HG02943 (cell line): ENCODE measurements around the gene ZNF44.
"Not testable (repeated sequence)": the region's sequence is repeated elsewhere in the genome, so short reads cannot be mapped to it uniquely, and the experiment has no call there.

Source experiments
- ATAC-seq: cut with Tn5 transposase; IDR thresholded peaks from one replicate; pipeline ENCODE4 v1.9.1; 2021; ENCODE audit warnings: mild to moderate bottlenecking, low read depth, moderate library complexity; ENCODE audit not compliant: unreplicated experiment

Gene ZNF44

GRCh38 chr19:12294249-12295158 lies at the start of gene ZNF44:
TSS of gene ZNF44 (minus strand) at chr19:12294883. CDS start at chr19:12294694, 189 bp downstream.
- ATAC-seq, result peak; percentile 93

GRCh38 chr19:12333162-12334159 lies 38.8 kb upstream of the ZNF44 start, which contains the start of gene ZNF563:
TSS of gene ZNF563 (minus strand) at chr19:12333633. CDS start at chr19:12333482, 151 bp downstream.
- peak; percentile 89 for ATAC-seq

GRCh38 chr19:12331211-12331941 lies 36.7 kb upstream of the ZNF44 start:
- no peak for ATAC-seq

GRCh38 chr19:12330340-12330739 lies 35.7 kb upstream of the ZNF44 start:
- ATAC-seq, result no peak

- ATAC-seq, result no peak
Observed at GRCh38 chr19:12325690-12326089, 31.0 kb upstream of the ZNF44 start.

- no peak for ATAC-seq
Observed at GRCh38 chr19:12318782-12319413, 24.2 kb upstream of the ZNF44 start.

GRCh38 chr19:12314553-12314952 lies 19.9 kb upstream of the ZNF44 start:
- ATAC-seq, result no peak

- ATAC-seq, result not testable (repeated sequence)
Observed at GRCh38 chr19:12308891-12309290, 14.2 kb upstream of the ZNF44 start.

GRCh38 chr19:12295191-12295590 lies 508 bp upstream of the ZNF44 start:
- no peak for ATAC-seq

GRCh38 chr19:12293777-12294248 lies 870 bp downstream of the ZNF44 start:
- peak; percentile 55 for ATAC-seq

- no peak for ATAC-seq
Observed at GRCh38 chr19:12289790-12290065, 5.0 kb downstream of the ZNF44 start.

- ATAC-seq, result no peak
Observed at GRCh38 chr19:12287958-12288500, 6.7 kb downstream of the ZNF44 start.

- ATAC-seq, result no peak
Observed at GRCh38 chr19:12284631-12285030, 10.1 kb downstream of the ZNF44 start.

- no peak for ATAC-seq
Observed at GRCh38 chr19:12284226-12284625, 10.5 kb downstream of the ZNF44 start.

GRCh38 chr19:12278713-12279112 lies 16.0 kb downstream of the ZNF44 start:
- ATAC-seq, result no peak

GRCh38 chr19:12272980-12273901 lies 21.4 kb downstream of the ZNF44 start:
- ATAC-seq, result no peak

GRCh38 chr19:12272386-12272785 lies 22.3 kb downstream of the ZNF44 start:
- no peak for ATAC-seq

GRCh38 chr19:12270854-12271253 lies 23.8 kb downstream of the ZNF44 start:
- ATAC-seq, result no peak
